HEK293 (cell line): ENCODE measurements around the gene HNRNPC.

ENCODE experiments used
- YY1 ChIP-seq: fragments of 450-650 bp; formaldehyde crosslinking; IDR thresholded peaks from 2 replicates; pipeline ENCODE4 v1.5.1; 2018; ENCODE audit warnings: missing biosample characterization, missing genetic modification characterization
- ZBTB17 ChIP-seq: fragments of 450-650 bp; formaldehyde crosslinking; IDR thresholded peaks from 2 replicates; pipeline ENCODE4 v1.5.1; 2016; ENCODE audit warnings: missing biosample characterization, missing genetic modification characterization
- ZBTB8A ChIP-seq: fragments of 450-650 bp; formaldehyde crosslinking; IDR thresholded peaks from 2 replicates; pipeline ENCODE4 v1.5.1; 2016; ENCODE audit warnings: missing biosample characterization, missing genetic modification characterization
- ZNF121 ChIP-seq: fragments of 450-650 bp; formaldehyde crosslinking; IDR thresholded peaks from 2 replicates; pipeline ENCODE4 v1.5.1; 2016; ENCODE audit warnings: missing biosample characterization, missing genetic modification characterization
- ZNF302 ChIP-seq: fragments of 450-650 bp; formaldehyde crosslinking; IDR thresholded peaks from 2 replicates; pipeline ENCODE4 v1.5.1; 2016; ENCODE audit warnings: missing biosample characterization, missing genetic modification characterization, low read depth
- ZNF366 ChIP-seq: fragments of 450-650 bp; formaldehyde crosslinking; conservative IDR thresholded peaks from 2 replicates; pipeline ENCODE4 v1.5.1; 2016; ENCODE audit warnings: missing biosample characterization, missing genetic modification characterization
- ZNF670 ChIP-seq: fragments of 450-650 bp; formaldehyde crosslinking; IDR thresholded peaks from 2 replicates; pipeline ENCODE4 v1.5.1; 2016; ENCODE audit warnings: missing biosample characterization, missing genetic modification characterization, low read depth
- ZSCAN5A ChIP-seq: fragments of 450-650 bp; formaldehyde crosslinking; IDR thresholded peaks from 2 replicates; pipeline ENCODE4 v1.5.1; 2016; ENCODE audit warnings: missing biosample characterization, missing genetic modification characterization
- TF ChIP-seq, protein P1 (sequence below): fragments of 450-650 bp; formaldehyde crosslinking; IDR thresholded peaks from 2 replicates; pipeline ENCODE4 v1.5.1; 2016; ENCODE audit warnings: missing biosample characterization, missing genetic modification characterization
- TF ChIP-seq, protein P2 (sequence below): fragments of 450-650 bp; formaldehyde crosslinking; conservative IDR thresholded peaks from 2 replicates; pipeline ENCODE4 v1.5.1; 2016; ENCODE audit warnings: low read depth, missing biosample characterization, missing genetic modification characterization
- TF ChIP-seq, protein P3 (sequence below): fragments of 450-650 bp; formaldehyde crosslinking; IDR thresholded peaks from 2 replicates; pipeline ENCODE4 v1.5.1; 2016; ENCODE audit warnings: missing biosample characterization, missing genetic modification characterization
- TF ChIP-seq, protein P4 (sequence below): fragments of 450-650 bp; formaldehyde crosslinking; IDR thresholded peaks from 2 replicates; pipeline ENCODE4 v1.5.1; 2017; ENCODE audit warnings: missing biosample characterization, missing genetic modification characterization
- TF ChIP-seq, protein P5 (sequence below): fragments of 450-650 bp; formaldehyde crosslinking; IDR thresholded peaks from 2 replicates; pipeline ENCODE4 v1.5.1; 2016; ENCODE audit warnings: missing biosample characterization, missing genetic modification characterization

GRCh38 chr14:21192447-21192822 is 76.8 kb downstream of the HNRNPC start:
- no peak for TF ChIP-seq ZNF670
- no peak for TF ChIP-seq ZBTB17 (tag by site-specific recombination)
- TF ChIP-seq ZNF366: no peak
- TF ChIP-seq, protein P1, sequence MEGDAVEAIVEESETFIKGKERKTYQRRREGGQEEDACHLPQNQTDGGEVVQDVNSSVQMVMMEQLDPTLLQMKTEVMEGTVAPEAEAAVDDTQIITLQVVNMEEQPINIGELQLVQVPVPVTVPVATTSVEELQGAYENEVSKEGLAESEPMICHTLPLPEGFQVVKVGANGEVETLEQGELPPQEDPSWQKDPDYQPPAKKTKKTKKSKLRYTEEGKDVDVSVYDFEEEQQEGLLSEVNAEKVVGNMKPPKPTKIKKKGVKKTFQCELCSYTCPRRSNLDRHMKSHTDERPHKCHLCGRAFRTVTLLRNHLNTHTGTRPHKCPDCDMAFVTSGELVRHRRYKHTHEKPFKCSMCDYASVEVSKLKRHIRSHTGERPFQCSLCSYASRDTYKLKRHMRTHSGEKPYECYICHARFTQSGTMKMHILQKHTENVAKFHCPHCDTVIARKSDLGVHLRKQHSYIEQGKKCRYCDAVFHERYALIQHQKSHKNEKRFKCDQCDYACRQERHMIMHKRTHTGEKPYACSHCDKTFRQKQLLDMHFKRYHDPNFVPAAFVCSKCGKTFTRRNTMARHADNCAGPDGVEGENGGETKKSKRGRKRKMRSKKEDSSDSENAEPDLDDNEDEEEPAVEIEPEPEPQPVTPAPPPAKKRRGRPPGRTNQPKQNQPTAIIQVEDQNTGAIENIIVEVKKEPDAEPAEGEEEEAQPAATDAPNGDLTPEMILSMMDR (tag by site-specific recombination): no peak
- TF ChIP-seq YY1 (tag by site-specific recombination): no peak
- no peak for TF ChIP-seq ZNF121 (tag by site-specific recombination)
- TF ChIP-seq ZNF302: no peak
- TF ChIP-seq, protein P2, sequence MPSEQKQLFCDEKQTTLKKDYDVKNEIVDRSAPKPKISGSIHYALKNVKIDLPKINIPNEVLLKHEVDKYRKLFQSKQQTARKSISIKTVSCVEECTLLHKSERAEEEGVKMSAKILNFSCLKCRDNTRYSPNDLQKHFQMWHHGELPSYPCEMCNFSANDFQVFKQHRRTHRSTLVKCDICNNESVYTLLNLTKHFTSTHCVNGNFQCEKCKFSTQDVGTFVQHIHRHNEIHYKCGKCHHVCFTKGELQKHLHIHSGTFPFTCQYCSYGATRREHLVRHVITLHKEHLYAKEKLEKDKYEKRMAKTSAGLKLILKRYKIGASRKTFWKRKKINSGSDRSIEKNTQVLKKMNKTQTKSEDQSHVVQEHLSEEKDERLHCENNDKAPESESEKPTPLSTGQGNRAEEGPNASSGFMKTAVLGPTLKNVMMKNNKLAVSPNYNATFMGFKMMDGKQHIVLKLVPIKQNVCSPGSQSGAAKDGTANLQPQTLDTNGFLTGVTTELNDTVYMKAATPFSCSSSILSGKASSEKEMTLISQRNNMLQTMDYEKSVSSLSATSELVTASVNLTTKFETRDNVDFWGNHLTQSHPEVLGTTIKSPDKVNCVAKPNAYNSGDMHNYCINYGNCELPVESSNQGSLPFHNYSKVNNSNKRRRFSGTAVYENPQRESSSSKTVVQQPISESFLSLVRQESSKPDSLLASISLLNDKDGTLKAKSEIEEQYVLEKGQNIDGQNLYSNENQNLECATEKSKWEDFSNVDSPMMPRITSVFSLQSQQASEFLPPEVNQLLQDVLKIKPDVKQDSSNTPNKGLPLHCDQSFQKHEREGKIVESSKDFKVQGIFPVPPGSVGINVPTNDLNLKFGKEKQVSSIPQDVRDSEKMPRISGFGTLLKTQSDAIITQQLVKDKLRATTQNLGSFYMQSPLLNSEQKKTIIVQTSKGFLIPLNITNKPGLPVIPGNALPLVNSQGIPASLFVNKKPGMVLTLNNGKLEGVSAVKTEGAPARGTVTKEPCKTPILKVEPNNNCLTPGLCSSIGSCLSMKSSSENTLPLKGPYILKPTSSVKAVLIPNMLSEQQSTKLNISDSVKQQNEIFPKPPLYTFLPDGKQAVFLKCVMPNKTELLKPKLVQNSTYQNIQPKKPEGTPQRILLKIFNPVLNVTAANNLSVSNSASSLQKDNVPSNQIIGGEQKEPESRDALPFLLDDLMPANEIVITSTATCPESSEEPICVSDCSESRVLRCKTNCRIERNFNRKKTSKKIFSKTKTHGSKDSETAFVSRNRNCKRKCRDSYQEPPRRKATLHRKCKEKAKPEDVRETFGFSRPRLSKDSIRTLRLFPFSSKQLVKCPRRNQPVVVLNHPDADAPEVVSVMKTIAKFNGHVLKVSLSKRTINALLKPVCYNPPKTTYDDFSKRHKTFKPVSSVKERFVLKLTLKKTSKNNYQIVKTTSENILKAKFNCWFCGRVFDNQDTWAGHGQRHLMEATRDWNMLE: no peak
- TF ChIP-seq, protein P3, sequence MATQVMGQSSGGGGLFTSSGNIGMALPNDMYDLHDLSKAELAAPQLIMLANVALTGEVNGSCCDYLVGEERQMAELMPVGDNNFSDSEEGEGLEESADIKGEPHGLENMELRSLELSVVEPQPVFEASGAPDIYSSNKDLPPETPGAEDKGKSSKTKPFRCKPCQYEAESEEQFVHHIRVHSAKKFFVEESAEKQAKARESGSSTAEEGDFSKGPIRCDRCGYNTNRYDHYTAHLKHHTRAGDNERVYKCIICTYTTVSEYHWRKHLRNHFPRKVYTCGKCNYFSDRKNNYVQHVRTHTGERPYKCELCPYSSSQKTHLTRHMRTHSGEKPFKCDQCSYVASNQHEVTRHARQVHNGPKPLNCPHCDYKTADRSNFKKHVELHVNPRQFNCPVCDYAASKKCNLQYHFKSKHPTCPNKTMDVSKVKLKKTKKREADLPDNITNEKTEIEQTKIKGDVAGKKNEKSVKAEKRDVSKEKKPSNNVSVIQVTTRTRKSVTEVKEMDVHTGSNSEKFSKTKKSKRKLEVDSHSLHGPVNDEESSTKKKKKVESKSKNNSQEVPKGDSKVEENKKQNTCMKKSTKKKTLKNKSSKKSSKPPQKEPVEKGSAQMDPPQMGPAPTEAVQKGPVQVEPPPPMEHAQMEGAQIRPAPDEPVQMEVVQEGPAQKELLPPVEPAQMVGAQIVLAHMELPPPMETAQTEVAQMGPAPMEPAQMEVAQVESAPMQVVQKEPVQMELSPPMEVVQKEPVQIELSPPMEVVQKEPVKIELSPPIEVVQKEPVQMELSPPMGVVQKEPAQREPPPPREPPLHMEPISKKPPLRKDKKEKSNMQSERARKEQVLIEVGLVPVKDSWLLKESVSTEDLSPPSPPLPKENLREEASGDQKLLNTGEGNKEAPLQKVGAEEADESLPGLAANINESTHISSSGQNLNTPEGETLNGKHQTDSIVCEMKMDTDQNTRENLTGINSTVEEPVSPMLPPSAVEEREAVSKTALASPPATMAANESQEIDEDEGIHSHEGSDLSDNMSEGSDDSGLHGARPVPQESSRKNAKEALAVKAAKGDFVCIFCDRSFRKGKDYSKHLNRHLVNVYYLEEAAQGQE: no peak
- TF ChIP-seq, protein P4, sequence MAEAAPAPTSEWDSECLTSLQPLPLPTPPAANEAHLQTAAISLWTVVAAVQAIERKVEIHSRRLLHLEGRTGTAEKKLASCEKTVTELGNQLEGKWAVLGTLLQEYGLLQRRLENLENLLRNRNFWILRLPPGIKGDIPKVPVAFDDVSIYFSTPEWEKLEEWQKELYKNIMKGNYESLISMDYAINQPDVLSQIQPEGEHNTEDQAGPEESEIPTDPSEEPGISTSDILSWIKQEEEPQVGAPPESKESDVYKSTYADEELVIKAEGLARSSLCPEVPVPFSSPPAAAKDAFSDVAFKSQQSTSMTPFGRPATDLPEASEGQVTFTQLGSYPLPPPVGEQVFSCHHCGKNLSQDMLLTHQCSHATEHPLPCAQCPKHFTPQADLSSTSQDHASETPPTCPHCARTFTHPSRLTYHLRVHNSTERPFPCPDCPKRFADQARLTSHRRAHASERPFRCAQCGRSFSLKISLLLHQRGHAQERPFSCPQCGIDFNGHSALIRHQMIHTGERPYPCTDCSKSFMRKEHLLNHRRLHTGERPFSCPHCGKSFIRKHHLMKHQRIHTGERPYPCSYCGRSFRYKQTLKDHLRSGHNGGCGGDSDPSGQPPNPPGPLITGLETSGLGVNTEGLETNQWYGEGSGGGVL: no peak
- TF ChIP-seq ZBTB8A (tag by site-specific recombination): no peak
- TF ChIP-seq, protein P5, sequence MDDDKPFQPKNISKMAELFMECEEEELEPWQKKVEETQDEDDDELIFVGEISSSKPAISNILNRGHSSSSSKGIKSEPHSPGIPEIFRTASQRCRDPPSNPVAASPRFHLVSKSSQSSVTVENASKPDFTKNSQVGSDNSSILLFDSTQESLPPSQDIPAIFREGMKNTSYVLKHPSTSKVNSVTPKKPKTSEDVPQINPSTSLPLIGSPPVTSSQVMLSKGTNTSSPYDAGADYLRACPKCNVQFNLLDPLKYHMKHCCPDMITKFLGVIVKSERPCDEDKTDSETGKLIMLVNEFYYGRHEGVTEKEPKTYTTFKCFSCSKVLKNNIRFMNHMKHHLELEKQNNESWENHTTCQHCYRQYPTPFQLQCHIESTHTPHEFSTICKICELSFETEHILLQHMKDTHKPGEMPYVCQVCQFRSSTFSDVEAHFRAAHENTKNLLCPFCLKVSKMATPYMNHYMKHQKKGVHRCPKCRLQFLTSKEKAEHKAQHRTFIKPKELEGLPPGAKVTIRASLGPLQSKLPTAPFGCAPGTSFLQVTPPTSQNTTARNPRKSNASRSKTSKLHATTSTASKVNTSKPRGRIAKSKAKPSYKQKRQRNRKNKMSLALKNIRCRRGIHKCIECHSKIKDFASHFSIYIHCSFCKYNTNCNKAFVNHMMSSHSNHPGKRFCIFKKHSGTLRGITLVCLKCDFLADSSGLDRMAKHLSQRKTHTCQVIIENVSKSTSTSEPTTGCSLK (tag by site-specific recombination): no peak
- TF ChIP-seq ZSCAN5A: no peak
